ENCODE data around the gene PABPN1.

Gene PABPN1

GRCh38 chr14:23326491-23327332, 5.5 kb downstream of the PABPN1 start:
- no peak for DNase-seq (ENCODE audit: low read depth in 2 of 2, low spot score in 1 of 2)

- peak; percentile 30 to 43 for DNase-seq (ENCODE audit: low read depth in 2 of 2, low spot score in 1 of 2)
Observed at GRCh38 chr14:23327947-23328744, 6.9 kb downstream of the PABPN1 start.

GRCh38 chr14:23335623-23336022, 14.4 kb downstream of the PABPN1 start:
- no peak for DNase-seq (ENCODE audit: low read depth in 2 of 2, low spot score in 1 of 2)

- no peak for DNase-seq (ENCODE audit: low read depth in 2 of 2, low spot score in 1 of 2)
Observed at GRCh38 chr14:23339506-23340268, 18.4 kb downstream of the PABPN1 start.

GRCh38 chr14:23344481-23344880, 23.2 kb downstream of the PABPN1 start:
- no peak for DNase-seq (ENCODE audit: low read depth in 2 of 2, low spot score in 1 of 2)

- no peak for DNase-seq (ENCODE audit: low read depth in 2 of 2, low spot score in 1 of 2)
Observed at GRCh38 chr14:23345987-23346692, 24.9 kb downstream of the PABPN1 start.

- no peak for DNase-seq (ENCODE audit: low read depth in 2 of 2, low spot score in 1 of 2)
Observed at GRCh38 chr14:23346693-23347405, 25.6 kb downstream of the PABPN1 start.

- DNase-seq (ENCODE audit: low read depth in 2 of 2, low spot score in 1 of 2), result no peak
Observed at GRCh38 chr14:23347406-23348296, 26.4 kb downstream of the PABPN1 start.

- DNase-seq (ENCODE audit: low read depth in 2 of 2, low spot score in 1 of 2), result no peak
Observed at GRCh38 chr14:23348297-23348655, 27.0 kb downstream of the PABPN1 start.

GRCh38 chr14:23349156-23349845, 28.0 kb downstream of the PABPN1 start:
- DNase-seq (ENCODE audit: low read depth in 2 of 2, low spot score in 1 of 2), result no peak

- DNase-seq (ENCODE audit: low read depth in 2 of 2, low spot score in 1 of 2), result no peak
Observed at GRCh38 chr14:23351681-23352505, 30.6 kb downstream of the PABPN1 start.

GRCh38 chr14:23352506-23353432, 31.5 kb downstream of the PABPN1 start, which contains the start of gene SLC22A17:
TSS of gene SLC22A17 (minus strand) at chr14:23352887.
- DNase-seq (ENCODE audit: low read depth in 2 of 2, low spot score in 1 of 2), result peak; percentile 5 to 18

GRCh38 chr14:23353433-23353780, 32.1 kb downstream of the PABPN1 start:
- DNase-seq (ENCODE audit: low read depth in 2 of 2, low spot score in 1 of 2), result no peak

GRCh38 chr14:23354990-23355389, 33.7 kb downstream of the PABPN1 start:
- DNase-seq (ENCODE audit: low read depth in 2 of 2, low spot score in 1 of 2), result no peak

- DNase-seq (ENCODE audit: low read depth in 2 of 2, low spot score in 1 of 2), result no peak
Observed at GRCh38 chr14:23355871-23356435, 34.7 kb downstream of the PABPN1 start.

- no peak for DNase-seq (ENCODE audit: low read depth in 2 of 2, low spot score in 1 of 2)
Observed at GRCh38 chr14:23356662-23357061, 35.4 kb downstream of the PABPN1 start.

All from stimulated activated CD8-positive, alpha-beta memory T cell treated with anti-CD3 and anti-CD28 coated beads, Interleukin-4, amount 100 ng/mL, for 4 hours (primary cell).